ENCODE results near the gene EYA4.

The EYA4 gene

GRCh38 chr6:133408132-133408531 is 167.0 kb downstream of the EYA4 start:
- no peak for DNase-seq

- DNase-seq, result no peak
These were observed 167.4 kb downstream of the EYA4 start for GRCh38 chr6:133408543-133408942.

DNA sequence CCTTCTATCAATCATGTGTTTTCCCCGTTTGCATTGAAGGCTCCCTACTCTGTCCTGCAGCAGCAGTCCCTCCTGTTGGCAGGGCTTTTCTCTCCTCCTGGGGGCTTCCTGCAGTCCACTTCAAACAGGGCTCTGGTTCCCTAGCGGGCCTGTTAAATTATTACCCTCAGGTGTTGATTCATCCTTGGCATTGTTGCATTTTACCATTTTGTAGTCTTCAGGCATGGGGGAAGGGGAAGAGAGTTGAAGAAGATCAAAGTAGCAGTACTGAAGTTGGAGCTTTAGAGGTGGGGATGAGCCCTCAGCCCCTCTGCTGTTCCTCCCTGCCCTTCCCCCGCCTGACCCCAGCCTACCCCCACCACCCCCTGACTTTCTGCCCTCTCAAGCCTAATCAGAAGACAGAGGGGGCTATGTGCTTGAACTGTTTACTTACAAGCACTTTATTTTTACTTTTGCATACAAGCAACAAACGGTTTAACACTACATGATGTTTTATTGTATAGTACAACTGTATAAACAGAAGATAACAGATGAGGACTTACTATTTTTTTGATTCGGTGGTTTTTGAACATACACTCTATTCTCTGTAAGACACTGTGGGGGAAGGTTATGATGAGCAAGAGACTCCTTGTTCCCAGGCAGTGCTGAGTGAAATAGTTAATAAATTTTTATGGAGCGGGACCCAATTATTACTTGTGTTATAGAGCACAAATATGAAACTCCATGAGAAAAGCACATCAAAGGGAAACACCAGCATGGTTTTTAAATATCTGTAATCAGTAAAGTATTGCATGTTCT is 169.7 kb downstream of the EYA4 start:
- no peak for DNase-seq

- DNase-seq, result no peak
These were observed 170.6 kb downstream of the EYA4 start for GRCh38 chr6:133411757-133412156.

DNA sequence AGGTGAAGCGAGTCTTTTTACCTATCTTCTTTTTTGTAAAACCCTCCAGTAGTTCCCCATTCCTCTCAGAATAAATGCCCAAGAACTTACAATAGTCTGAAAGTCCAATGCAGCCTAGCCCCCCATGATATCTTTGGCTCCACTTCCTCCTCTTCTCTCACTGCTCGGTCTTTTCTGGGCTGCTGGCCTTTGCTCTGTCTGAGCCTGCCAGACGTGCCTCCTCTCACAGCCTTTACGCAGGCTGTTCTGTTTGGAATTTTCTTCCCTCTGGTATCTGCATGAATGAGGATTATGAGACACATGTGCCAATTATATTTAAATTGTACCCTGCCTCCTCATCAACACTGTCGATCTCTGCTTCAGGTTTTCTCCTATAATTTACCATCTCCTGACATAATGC is 174.1 kb downstream of the EYA4 start:
- DNase-seq, result no peak

- no peak for DNase-seq
These were observed 177.0 kb downstream of the EYA4 start for GRCh38 chr6:133418108-133418507.

GRCh38 chr6:133423242-133423641 is 182.1 kb downstream of the EYA4 start:
- no peak for DNase-seq

DNA sequence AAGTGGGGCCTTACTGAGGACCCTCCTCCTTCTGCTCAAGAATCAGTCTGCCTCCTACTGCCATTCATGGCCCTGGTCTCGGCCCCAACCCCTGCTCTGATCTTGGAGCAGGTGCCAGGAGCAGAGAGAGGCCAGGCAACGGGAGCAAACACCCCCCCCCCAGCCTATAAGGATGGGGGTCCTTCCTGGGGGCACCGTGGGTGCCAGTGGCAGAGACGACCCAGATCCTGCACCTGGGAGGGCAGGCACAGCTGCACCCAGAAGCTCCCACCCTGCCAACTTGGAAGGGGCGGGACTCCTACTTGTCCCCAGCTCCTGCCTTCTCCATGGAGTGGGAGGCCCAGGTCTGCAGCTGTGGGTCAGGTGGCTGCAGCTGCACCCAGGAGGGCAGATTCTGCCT is 183.2 kb downstream of the EYA4 start:
- DNase-seq, result no peak

DNA sequence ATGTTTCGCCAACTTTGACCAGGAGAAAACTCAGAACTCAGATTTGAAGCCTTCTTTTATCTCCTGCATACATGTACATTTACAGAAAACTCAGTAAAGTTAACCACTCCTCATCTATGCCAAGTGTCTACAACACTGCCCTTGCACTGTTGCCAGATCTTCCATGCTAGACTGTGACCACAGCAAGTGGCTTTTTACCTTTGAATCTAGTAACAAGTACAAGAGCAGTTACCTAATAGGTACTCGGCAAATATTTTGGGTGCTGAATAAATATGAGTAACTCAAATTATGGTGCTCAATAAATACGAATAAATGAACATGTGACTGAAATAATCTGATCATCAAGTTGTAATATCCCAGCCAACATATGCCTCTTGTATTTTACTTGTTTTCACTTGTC is 184.9 kb downstream of the EYA4 start:
- DNase-seq, result no peak

- no peak for DNase-seq
These were observed 187.1 kb downstream of the EYA4 start for GRCh38 chr6:133428295-133428694.

GRCh38 chr6:133430530-133430929 is 189.4 kb downstream of the EYA4 start:
- no peak for DNase-seq

DNA sequence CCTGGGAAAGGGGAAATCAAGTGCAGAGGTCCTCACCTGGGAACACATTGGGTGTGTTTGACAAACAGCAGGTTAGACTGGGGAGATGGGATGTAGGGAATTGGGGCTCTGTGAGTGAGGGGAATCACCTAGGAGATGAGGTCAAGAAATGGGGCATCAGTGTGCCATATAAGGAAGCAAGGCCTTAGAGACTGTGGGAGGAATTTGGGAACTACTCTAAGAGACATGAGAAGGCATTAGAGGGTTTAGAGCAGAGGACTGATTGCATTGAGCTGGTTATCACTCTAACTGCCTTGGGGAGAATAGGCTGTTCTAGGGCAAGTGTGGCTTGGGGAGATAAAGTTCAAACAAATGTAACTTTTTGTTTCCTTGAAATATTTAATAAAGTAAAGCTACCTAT is 189.9 kb downstream of the EYA4 start:
- DNase-seq, result no peak

DNA sequence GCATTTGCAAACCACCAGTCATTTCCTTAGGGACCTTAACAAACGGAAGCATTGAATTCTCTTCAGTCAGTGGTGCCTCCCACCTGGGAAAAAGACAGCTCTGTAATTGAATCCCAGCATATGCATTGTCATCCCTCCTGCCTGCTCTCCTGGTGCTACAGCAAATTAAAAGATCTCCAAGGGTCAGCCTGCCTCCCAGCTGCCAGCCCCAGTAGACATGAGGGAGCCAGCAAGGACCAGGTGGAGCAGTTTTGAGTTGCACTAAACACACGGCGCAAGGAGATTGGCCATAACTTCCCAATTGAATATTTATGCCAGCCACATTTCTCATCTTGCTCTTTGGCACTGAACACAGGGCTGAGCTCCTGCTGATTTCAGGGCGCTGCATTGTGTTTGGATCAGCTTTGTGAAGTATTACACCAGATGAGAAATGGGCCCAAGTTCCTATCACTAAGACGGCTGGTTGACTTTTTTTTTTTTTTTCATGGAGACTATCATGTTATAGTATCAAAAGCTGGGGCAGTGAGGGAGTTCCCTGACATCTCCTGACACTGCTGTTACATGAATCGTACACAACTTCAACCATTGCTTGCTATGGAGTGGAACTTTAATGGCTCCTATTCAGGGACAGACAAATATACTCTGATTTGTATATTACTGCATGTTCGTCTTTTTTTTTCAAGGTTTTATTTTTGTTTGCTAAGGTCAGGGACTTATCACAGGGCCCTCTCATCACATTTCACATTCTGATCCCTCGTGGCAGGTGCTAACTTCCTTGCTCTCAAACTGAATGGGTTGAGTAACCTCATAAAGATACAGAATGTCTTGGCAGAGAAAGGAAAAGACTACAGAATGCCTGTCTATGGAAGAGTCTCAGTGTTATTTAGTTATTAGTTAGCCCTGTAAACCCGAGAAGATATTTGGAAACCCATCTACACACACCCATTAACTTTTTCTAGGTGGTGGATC is 191.1 kb downstream of the EYA4 start:
- DNase-seq, result no peak

GRCh38 chr6:133435065-133435728 is 194.0 kb downstream of the EYA4 start:
- no peak for DNase-seq

GRCh38 chr6:133436652-133437051 is 195.5 kb downstream of the EYA4 start:
- no peak for DNase-seq

DNA sequence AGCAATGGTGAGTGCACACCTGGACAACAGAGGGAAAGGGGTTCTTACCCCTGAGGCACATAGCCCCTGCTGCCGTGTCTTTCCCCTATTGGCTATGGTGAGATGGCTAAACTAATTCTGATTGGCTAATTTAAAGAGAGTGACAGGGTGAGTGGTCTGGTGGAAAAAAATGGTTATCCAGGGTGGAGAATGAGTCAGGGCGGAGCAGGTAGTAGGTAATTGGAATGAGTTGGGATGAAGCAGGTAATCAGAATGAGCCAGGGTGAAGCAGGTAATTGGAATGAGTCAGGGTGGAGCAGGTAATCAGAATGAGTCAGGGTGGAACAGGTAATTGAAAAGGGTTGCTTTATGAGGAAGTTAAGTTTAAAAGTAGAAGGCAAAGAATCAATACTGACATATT is 200.3 kb downstream of the EYA4 start:
- DNase-seq, result no peak

GRCh38 chr6:133446789-133447188 is 205.6 kb downstream of the EYA4 start:
- DNase-seq, result no peak

DNA sequence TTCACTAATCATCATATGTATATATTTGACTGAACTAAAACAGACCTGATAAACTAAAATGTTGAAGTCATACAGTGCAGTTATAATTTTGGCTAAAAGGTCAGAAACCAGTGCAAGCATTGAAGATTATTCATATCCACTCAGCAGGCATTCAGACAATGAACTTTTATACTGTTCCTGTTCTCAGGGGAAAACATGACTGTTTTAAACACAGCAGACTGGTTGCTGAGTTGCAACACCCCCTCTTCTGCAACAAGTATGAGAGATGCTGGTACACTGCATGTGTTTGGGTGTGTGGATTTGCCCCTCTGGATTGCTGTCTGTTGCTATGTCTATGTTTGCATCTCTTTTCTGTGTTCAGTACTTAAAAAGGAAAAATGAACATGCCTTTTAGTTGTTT is 206.8 kb downstream of the EYA4 start:
- no peak for DNase-seq

DNA sequence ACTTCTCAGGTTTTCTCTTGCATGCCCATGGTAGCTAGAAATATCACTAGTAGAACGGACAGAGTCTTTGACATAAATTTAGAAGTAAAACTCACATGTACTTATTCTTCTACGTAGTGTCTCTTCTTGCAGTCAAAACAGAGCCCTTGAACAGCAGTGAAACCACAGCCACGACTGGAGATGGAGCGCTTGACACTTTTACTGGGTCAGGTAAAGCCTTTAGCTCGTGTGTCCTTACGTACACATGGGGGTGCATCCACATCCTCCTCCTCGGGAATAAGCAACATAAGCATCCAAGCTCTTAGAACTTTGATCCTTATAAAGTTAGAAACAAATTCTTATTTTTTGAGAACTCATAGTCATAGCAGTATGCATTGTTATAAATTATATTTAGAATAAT is 215.3 kb downstream of the EYA4 start:
- DNase-seq, result no peak

GRCh38 chr6:133456944-133457343 is 215.8 kb downstream of the EYA4 start:
- no peak for DNase-seq

DNA sequence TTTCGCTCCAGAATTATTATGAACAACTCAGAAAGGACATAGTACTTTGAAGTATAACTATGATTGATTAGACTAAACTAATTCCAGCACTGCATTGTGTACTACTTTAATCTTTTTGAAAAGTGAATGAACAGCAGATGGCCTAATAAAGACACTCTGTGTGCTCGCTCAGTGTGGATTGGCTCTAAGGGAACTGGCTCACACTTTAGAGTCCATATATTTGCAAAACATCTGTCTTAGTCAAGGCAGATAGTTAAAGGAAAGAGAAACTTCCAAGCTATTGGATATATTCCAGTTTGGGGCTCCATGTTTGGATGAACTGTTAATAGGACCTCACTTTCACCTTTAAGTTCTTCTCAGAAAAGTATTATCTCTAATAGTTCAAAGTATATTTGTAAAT is 218.9 kb downstream of the EYA4 start:
- no peak for DNase-seq

GRCh38 chr6:133463790-133464189 is 222.6 kb downstream of the EYA4 start:
- DNase-seq, result peak; percentile 1

GRCh38 chr6:133466680-133467079 is 225.5 kb downstream of the EYA4 start:
- peak; percentile 74 for DNase-seq
